EL (cell line): ENCODE measurements around the gene SOCS2.
A peak's percentile ranks its signal among the peaks of the same experiment; 100 is the strongest.
"Not testable (repeated sequence)": the region's sequence is repeated elsewhere in the genome, so short reads cannot be mapped to it uniquely, and the experiment has no call there.

ENCODE experiments used
- DNase-seq: peaks from one replicate; pipeline ENCODE4 v3.0.0-alpha.2; 2016

Gene SOCS2, protein sequence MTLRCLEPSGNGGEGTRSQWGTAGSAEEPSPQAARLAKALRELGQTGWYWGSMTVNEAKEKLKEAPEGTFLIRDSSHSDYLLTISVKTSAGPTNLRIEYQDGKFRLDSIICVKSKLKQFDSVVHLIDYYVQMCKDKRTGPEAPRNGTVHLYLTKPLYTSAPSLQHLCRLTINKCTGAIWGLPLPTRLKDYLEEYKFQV

DNA sequence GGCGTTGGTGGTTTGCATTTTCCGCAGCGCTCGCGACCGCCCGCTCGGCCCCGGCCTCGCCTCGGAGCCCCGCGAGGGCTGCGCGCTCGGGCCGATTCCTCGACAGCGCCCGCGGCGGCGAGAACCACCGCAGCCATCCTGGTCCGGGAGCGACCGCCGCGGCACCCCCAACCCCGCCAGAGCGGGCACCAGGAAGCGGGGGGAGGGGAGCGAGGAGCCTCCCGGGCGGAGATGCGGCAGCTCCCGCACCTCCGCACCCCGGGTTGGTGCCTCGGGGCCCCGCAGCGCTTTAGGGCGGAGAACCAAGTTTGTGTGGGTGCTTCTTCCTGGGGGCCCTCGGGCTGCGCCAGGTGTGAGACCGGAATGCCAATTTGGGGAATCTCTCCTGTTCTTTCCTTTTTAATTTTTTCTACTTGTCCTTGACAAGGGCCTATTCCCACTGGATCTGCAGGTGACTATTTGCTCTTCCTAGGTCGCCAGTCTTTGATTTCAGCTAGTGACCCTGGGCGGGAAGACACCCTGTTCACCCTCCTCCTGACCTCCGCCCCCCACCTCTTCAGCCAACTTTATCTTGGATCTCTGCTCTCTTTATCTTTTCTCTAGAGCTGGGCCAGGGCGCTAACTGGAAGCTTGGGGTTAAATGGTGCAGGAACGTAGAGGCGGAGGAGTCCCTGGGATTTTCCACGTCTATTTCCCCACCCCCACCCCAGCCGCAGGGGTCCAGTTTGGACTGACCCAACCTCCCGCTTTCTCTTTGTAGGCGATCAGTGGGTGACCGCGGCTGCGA, at the start of gene SOCS2:
Gene SOCS2, plus strand, starts transcription at position 751 of the 787 bp plus-strand sequence. CDS start 223 bp downstream, outside the sequence.
- DNase-seq = peak; percentile 61

DNA sequence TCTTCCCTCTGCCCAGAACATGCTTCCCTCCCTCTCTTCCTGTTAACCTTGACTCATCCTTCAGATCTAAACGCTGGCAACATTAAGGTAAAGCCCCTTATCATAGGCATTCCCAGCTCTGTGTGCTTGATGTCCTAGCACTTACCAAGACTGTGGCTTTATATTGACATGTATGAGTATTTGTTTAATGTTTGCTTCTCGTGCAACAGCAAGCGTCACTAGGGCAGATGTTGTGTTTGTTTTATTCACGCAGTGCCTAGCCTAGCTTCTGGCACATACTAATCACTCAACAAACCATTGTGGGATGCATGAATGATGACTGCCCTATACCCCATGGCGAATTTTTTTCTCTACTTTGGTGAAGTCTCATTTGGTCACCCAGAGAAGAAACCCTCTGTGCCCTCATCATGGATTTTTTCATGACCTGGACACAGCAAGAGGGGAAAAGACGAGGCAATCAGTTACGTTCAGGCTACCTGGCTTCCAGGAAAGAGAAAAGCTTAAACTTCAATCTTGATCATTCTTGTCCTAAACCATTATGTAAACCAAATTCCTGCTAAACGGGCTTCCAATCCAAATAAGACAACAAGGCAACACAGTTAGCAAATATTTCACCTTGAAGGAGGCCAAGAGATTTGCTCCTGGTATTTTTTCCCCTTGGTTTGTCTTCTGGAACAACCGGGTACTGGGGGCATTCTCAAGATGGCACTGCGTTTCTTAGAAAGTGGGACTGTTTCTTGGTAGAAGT, 47.9 kb upstream of the SOCS2 start:
- no peak for DNase-seq

DNA sequence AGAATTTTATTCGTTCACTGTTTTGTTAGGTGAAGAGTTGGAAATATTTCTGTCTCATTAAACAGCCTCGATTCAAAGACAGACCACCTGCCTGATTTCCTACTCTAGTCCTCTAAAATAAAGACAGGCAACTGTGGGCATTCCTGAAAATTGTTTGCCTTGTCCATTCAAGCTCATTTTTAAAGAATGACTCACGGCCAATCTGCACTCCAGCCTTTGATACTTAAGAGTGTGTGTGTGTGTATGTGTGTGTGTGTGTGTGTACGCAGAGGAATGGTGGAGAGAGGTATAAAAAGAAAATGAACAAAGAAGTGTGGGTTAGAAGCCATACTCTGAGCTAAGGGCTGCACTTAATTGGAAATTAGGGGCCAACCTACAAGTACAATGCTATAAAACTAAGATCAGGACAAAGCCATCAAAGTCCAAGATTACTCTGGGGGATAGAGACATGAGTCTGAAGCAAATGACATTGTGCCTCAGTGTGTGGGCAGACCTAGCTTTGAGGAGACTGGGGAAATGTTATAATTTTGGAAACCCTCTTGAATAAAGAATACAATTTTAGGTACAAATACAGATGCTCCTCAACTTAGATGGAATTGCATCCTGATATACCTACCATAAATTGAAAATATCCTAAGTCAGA, 45.6 kb upstream of the SOCS2 start:
- peak; percentile 91 for DNase-seq

DNA sequence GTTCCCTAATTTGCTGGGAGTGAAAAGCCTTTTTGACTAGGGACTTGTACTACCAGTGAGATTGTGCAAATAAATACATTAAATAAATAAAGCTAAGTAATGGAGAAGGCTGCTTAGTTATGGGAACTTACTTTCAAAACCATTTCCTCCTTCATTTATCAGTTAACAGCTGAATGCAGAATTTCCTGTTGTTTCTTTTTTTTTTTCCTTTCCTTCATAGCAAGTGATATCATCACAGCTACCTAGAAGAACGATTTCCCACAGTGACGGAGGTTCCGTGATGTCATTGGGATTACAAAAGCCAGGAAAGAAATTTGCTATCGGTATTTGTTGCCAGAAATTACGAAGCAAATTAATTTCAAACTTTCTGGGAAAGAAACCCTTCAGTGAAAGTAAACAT, 42.1 kb upstream of the SOCS2 start:
- no peak for DNase-seq

DNA sequence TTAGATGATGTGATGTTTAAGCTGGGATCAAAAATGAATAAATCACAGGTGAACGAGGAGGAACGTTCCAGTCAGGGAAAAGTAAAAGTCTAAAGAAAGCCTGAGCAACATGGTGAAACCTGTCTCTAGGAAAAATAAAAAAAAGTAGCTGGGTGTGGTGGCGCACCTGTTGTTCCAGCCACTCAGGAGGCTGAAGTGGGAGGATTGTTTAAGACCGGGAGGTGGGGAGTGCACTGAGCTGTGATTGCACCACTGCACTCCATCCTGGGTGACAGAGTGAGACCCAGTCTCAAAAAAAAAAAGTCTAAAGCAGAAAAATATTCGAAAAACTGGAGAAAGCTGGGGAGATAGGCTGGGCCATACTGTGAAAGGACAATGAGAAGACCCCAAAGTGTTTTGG, 39.2 kb upstream of the SOCS2 start:
- no peak for DNase-seq

DNA sequence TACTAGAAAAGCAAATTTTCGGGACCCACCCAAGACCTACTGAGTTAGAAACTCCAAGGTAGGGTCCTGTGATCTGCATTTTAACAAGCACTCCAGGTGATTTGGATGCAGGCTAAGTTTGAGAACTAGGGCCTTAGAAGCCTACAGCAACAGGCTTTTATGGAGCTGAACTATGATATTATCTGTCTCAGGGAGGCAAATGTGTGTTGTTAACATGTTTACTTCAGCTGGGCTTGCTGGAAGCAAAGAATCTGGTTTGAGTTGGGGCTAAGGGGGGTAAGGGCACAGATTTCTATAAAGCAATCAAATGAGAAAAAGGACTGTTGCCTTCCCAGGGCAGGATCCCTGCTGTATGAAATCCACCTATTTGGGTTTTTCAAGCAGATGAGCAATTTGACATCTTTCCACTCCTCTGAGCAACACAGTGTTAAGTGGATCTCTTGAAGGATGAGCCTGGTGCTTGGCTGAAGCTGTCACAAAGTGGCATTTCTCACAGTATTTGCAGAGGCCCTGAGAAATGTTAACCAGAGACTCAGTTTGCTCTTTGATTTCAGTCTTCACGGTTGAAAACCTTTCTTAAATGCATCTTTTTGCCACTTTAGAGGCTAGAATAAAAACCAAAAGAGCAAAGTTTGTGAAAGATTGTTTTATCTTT, 36.2 kb upstream of the SOCS2 start:
- DNase-seq = no peak

DNA sequence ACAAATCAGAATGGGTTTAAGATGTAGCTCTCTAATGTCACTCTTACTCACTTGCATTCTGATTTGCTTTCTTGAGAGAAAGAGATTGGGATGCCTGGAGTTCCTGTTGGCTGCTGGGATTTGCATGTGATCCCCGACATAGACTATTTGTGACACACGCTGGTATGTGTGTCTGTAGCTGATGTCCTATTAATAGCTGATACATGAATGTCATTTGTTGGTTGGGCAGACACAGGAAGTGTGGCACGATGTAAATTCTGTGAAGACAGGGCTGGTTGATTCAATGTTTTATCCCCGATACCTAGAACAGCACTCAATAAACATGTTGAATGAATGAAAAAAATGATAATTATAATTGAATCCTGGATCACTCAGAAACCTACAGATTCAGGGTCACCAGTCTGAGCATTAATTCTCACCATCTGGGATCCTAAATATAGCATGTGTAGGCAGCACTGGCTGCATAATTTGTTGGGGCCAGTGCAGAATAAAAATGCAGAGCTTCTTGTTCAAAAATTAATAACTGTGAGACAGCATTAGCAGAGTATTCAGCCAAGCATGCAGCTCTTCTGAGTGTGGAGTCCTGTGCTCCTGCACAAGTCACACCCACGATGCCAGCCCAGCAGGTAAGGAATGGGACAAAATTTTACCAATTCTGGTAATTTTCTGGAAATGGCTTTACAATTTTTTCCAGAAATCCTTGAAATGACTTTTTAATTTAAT, 35.5 kb upstream of the SOCS2 start:
- DNase-seq = peak; percentile 12

DNA sequence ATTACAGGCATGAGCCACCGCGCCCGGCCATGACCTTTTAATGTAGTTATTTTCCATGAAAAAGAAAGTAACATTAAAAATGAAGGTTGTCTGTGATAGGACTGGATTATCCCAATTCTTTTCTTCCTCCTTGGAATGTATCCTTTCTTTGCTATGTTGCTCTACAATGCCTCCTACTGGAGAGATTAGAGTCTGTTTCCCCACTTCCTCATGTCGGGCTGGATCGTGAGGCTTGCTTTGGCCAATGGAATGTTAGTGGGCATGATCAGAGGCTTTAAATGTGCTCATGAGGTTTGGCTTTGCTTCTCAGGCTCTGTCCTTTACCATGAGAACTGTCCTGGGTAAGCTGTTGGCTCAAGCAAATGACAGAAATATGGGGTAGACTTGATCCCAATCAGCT, 34.7 kb upstream of the SOCS2 start:
- DNase-seq = no peak

DNA sequence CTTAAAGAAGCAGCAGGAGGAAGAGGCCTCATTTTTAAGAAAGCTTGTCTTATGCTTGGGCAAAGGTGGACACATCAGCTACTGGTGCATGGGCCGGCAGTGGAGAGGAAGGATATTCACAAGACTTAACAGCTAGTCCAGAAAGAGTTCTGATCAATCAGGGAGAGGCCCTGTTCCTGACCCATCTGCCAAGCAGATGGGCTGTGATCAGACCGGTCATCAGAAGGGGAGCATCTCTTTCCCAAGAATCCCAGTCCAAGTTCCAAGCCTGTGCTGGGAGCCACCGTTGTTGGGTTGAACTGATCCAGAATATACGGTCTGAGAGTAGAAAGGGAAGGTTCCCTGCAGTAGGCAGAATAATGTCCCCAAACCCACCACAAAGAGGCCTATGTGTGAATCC, 32.7 kb upstream of the SOCS2 start:
- no peak for DNase-seq

DNA sequence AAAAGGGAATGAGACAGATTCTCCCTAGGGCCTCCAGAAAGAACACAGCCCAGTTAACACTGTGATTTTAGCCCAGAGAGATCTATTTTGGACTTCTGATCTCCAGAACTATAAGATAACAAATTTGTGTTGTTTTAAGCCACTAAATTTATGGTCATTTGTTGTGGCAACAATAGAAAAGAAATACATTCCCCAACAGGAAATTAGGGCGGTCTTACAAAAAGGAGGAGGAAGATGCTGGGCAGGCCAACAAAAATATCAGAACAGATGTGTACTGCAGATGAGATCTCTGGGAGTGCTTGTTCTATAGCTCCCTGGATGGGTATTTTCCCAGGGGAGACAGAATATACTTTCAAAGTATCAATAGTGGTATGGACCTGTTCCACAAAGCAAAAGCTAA, 32.0 kb upstream of the SOCS2 start:
- DNase-seq = no peak

DNA sequence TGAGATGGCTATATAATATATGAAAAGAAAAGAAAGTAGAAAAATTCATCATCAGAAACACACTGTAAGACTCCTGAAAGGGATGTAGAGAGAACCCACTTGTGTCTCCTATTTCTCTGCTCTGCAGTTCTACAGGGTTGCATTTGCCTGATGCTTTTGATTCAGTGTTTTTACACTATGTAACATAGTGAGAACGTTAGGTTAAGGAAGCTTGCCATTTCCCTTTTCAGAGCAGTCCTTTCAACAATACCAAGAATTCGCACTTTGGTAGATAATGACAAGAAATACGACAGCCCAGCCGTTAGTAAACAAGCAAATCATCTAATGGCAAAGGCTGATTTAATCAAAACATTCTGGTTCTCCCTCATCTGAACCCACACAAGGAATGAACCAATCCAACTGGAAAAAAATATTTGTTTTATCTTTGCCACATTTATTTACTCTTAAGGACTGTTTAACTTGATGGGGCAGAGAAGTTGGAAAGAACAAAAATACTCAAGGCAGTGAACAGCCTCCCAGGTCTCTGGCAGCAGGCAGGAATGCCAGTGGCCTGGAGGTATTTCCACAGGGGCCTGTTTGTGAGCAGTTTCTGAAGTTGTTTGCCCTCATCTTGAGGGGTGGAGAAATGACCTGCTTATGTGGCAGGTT, 30.8 kb upstream of the SOCS2 start:
- DNase-seq = no peak

DNA sequence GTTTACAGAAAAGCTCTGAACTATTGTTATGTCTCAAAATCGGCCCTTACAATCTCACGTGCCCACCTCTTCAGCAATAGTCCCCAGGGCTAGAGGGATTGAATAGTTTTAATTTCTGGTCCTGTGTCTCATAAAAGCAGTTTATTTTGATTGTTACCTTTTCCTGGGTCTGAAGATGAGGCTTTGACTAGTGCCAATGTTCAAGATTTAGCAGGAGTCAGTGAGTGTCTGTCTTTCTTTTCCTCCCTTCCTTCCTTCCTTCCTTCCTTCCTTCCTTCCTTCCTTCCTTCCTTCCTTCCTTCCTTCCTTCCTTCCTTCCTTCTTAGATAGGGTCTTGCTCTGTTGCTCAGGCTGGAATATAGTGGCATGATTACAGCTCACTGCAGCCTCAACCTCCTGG, 24.7 kb upstream of the SOCS2 start:
- DNase-seq = no peak

DNA sequence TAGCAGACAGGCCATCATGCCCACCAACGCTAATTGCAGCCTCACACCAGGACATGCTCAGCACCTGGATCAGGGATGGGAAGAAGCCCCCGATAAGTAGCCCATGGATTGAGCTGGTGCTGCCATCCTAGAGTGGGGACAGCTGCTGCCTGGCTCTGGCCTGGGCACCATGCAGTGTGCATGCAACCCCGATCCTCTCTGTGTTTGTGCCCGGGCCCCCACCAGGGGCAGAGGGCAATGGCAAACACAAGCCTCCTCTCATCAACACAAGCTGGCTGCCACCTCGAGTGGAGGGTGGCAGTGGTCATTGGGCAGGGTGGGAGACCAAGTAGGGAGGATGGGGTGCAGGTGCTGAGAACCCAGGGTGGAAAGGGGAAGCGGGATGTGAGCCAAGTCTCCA, 23.3 kb upstream of the SOCS2 start:
- DNase-seq = no peak

DNA sequence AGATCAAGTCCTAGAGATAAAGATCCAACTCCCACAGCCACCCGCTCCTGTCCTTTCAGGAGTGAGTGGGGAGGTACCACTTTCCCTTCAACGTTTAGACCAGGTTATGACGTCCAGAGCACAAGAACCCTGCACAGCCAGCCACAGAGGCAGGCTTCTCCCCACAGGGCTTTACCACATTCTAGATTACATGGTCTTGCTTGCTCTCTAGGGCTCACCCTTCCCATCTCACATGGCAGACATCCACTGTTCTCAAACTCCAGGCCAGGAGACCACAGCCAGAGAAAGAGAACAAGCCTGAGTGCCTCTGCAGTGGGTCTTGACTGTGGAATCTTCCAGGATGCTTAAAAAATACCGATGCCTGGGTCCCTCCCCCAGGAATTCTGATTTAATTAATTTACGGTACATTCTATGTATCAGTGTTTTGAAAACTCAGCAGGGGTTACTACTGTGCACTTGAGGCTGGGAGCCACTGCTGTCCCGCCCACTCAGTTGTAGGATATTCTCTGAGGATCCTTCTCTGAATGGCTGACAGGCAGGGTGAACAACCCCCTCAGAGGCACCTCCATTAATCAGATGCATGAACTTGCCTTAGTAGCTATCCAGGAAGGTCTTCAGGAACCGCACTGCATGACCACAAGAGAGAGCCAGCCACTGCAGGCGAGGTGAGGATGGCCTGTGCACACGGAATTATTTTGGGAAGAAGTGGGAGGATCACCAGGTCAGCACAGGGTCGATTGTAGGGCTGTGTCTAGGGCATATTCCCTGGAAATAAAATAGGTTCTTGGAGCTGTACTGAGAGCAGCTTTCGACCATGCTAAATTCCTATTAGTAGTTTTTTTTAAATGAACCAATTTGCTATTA, 21.5 kb upstream of the SOCS2 start:
- DNase-seq = no peak

DNA sequence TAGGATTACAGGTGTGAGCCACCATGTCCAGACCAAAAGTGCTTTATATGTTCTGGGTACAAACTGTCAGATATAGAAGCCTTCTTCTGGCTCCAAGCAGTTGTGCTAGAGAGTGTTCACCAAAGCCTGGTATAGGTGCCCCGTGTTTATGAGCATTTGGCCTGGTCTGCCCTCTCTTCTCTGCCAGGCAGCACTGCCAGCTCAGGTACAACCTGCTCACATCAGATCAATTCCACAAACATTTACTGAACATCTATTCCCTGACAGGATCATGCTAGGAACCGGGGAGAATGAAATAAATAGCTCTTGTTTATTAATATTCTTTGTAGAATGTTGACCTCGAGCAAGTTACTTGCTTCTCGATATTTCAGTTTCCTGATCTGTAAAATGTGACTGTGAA, 20.0 kb upstream of the SOCS2 start:
- no peak for DNase-seq

DNA sequence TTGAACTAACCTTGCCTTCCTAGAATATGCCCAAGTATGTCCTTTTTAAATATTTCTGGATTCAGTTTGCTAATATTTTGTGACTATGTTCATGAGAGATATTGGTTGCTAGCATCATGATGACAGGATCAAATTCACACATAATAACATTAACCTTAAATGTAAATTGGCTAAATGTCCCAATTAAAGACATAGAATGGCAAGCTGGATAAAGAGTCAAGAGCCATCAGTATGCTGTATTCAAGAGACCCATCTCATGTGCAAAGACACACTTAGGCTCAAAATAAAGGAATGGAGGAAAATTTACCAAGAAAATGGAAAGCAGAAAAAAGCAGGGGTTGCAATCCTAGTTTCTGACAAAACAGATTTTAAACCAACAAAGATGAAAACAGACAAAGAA, 14.6 kb upstream of the SOCS2 start:
- DNase-seq = not testable (repeated sequence)

DNA sequence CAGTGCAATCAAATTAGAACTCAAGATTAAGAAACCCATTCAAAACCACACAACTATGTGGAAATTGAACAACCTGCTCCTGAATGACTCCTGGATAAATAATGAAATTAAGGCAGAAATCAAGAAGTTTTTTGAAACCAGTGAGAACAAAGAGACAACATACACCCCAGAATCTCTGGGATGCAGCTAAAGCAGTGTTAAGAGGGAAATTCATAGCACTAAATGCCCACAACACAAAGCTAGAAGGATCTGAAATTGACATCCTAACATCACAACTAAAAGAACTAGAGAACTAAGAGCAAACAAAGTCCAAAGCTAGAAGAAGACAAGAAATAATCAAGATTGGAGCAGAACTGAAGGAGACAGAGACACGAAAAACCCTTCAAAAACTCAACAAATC, 13.8 kb upstream of the SOCS2 start:
- DNase-seq = not testable (repeated sequence)

DNA sequence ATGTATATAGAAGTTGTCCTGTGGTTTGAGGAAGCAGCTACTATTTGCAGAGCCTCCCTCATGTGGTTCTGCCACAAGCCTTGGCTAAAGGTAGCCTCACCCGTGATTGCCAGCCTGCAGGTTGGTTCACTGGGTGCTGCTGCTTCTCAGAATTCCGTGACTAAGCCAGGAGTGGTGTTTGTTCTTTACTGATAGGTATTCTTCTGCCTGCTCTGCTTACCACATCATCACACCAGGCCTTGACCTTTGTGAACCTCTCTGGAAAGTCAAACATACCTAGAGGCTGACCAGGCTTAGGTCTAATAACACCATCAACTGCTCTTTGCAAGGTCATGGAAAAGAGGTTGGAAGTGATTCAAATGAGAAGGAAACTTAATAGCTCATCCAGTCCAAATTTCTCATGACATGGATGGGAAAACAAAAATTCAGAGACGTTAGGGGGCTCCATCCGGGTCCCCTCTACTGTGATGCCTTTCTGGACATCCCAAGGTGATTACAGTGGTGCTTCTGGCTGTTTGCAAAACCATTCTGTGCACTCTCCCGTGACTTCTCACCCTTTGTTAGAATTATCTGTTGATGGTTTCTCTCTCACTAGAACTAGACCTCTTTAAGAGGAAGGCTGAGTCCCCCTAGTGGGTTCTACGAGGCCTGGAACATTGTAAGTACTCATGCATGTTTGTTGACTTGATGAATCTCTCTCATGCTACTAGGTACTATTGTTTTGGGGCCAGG, 8.5 kb upstream of the SOCS2 start:
- DNase-seq = peak; percentile 19

DNA sequence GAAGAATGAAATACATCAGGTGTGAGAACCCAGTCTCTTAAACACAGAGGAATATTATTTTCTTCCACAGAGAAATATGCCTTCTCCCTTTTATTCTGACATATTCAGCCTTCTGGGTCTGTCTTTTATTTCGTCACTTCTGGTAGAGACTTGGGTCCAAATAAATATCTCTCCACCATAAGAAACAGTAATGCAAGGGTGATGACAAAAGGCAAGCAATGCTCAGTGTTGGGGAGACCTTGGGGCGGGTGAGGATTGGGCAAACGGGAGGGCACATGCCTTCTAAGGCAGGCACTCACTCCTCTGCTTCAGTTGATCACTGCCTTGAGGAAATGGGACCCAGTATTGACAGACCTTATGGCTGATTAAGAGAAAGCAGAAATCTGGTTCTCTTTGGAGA, 6.7 kb upstream of the SOCS2 start:
- no peak for DNase-seq

DNA sequence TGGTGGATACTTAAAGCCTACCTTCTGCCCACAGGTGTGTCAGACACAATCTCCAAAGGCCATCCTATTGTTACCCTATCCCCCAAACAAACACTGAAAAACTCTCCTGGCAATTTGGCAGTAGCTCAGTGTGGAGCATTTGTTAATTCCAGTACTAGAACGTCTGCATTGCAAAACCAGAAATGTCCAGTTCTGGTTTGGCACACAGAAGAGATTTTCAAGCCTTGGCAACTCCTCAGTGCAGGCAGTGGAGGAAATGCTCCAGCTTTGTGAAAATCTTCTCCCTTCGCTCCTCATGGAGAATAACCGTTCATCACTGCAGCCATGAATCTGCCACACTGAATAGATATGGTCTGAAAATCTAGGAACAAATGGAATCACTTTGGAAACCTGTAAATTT, 5.3 kb upstream of the SOCS2 start:
- DNase-seq = no peak
